ENCODE measurements around the gene SLIT3.
"Not testable (repeated sequence)": the region's sequence is repeated elsewhere in the genome, so short reads cannot be mapped to it uniquely, and the experiment has no call there.

The SLIT3 gene

DNA sequence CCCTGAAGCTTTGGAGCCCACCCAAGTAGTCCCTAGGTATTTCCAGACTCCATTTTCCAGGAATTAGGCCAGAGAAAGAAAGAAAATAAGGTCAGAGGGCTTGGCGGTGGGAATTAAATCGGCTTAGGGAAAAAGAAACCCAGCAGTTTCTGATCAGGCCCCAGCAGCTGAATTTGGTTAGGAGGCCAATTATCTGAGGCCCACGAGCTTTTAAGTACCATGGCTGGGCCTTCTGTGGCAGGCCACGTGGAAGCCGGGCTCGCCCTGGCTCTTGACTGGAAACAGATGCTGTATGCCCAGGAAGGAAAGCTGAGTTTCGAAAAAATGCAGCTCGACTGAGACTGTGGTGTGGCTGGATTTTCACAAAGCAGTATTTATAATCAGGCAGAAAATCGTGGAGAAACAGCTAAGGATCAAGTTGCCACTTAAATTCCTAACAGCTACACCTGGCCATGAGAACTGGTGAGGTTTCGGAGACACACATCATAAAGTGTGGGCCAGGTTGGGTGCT lies 646.7 kb downstream of the SLIT3 start:
- no peak for DNase-seq

DNA sequence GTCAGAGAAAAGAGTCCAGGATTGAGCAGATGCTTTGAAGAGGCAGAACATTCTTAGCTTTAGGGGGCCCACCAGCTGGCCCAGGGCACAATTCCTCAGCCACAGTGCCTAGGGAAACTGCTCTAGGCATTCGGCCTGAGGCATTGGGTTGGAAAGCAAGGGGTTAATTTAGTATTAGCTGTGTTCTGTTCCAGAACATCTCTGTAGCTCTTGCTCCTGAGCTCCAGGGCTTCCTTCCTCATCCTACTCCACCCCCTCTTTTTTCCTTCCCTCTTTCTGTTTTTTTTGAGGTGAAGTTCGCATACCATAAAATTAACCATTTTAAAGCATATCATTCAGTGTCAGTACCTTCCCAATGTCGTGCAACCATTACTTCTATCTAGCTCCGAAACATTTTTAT lies 647.3 kb downstream of the SLIT3 start:
- no peak for DNase-seq

DNA sequence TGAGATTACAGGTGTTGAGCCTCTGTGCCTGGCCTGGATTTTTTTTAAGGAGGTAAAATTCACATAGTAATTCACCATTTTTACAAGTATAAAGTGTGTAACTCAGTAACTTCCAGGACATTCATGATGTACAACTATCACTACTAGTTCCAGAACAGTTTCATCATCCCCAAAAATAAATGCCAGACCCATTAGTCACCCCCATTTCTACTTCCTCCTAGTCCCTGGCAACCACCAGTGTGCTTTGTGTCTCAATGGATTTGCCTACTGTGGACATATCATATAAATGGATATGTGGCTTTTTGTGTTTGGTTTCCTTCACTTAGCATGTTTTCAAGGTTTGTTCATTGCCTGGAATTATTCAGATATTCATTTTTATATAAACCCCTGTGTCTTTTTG lies 649.3 kb downstream of the SLIT3 start:
- no peak for DNase-seq

- DNase-seq = no peak
These were observed 651.6 kb downstream of the SLIT3 start for GRCh38 chr5:168649306-168649705.

DNA sequence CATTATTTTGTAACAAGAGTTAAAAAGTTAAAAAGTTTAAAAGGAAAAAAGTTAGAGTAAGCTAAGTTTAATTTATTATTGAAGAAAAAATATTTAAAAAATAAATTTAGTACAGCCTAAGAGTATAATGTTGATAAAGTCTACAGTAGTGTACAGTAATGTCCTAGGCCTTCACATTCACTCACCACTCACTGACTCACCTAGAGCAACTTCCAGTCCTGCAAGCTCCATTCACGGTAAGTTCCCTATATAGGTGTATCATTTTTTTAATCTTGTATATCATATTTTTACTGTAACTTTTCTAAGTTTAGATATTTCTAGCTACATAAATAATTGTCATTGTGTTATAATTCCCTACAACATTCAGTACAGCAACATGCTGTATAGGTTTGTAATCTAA lies 652.4 kb downstream of the SLIT3 start:
- no peak for DNase-seq

GRCh38 chr5:168648016-168648415 lies 652.9 kb downstream of the SLIT3 start:
- no peak for DNase-seq

GRCh38 chr5:168647083-168647482 lies 653.9 kb downstream of the SLIT3 start:
- DNase-seq = no peak

GRCh38 chr5:168646335-168646734 lies 654.6 kb downstream of the SLIT3 start:
- no peak for DNase-seq

DNA sequence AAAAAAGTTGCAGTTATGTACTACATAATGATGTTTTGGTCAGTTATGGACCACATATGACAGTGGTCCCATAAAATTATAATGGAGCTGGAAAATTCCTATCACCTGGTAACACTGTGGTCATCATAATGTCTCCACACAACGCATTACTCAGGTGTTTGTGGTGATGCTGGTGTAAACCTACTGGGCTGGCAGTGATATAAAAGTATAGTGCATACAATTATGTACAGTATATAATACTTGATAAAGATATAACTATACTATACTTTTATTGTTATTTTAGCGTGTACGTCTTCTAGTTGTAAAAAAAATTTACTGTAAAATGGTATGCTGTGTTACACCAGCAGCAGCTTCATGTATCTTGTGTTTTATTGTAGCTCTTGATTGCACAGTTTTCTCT lies 655.7 kb downstream of the SLIT3 start:
- no peak for DNase-seq

DNA sequence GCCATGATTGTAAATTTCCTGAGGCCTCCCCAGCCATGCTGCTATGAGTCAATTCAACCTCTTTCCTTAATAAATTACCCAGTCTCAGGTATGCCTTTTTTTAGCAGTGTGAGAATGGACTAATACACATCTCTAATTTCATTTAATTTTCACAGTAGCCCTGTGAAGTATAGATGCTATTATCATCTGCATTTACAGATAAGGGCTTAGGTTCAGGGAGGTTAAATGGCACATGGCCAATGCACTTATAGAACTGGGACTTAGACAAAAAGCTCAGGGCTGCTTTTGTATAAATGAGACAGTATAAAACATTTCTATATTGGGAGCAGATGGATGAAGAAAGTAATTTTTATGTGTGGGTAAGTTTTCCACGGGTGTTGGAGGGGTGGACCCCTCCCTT lies 658.9 kb downstream of the SLIT3 start:
- no peak for DNase-seq

DNA sequence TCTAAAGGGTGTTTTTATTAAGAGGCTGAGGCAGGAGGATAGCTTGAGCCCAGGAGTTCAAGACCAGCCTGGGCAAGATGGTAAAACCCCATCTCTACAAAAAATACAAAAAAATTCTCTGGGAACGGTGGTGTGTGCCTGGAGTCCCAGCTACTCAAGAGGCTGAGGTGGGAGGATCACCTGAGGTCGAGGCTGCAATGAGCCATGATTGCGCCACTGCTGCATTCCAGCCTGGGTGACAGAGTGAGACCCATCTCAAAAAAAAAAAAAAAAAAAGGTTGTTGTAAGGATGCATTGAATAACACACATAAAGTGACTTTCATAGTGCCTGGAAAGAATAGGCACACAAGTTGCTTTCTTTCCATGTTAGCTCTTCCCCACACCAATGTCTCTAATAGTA lies 662.1 kb downstream of the SLIT3 start:
- not testable (repeated sequence) for DNase-seq

GRCh38 chr5:168637793-168638192 lies 663.1 kb downstream of the SLIT3 start:
- DNase-seq = no peak

GRCh38 chr5:168637281-168637680 lies 663.7 kb downstream of the SLIT3 start:
- DNase-seq = no peak

DNA sequence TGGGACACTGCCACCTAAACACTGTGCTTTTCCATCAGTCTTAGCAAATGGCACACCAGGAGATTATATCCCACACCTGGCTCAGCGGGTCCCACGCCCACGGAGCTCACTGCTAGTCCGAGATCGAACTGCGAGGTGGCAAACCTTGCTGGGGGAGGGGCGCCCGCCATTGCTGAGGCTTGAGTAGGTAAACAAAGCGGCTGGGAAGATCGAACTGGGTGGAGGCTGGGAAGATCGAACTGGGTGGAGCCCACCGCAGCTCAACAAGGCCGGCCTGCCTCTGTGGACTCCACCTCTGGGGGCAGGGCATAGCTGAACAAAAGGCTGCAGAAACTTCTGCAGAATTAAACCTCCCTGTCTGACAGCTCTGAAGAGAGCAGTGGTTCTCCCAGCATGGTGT lies 670.0 kb downstream of the SLIT3 start:
- DNase-seq = not testable (repeated sequence)

GRCh38 chr5:168624850-168625364 lies 676.0 kb downstream of the SLIT3 start:
- DNase-seq = no peak

DNA sequence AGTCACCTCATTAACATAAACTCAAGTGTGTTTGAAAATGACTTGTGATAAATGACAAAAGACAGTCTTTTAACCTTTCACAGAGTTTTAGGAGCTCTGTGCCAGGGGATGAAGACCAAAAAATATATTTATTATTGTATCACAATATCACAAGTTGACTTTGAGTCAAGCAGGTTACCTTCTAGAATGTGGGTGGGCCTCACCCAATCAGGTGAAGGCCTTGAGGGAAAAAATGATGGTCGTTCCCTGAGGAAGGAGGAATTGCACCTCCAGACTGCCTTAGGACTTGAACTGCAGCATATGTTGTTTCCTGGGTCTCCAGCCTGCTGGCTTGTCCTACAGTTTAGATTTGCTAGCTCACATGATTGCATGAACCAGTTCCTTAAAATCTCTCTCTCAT lies 680.1 kb downstream of the SLIT3 start:
- no peak for DNase-seq

DNA sequence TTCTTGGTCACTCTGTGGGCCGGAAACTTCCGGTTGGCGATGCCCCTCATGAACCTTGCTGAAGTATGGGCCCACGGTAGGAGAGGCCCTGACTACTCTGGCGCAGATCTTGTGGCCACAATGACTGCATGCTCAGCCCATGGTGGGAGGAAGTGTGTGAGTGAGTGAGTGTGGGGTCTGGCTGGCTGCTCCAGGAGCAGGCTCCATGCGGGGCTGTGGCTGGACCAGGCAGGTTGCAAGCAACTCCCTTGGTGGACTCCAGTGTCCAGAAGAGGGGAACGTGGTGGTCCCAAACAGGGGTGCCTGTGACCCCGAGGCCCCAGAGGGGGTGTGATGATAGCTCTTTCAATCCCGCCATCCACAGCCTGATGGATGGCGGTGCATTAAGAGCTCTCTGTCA lies 686.3 kb downstream of the SLIT3 start:
- DNase-seq = no peak

- no peak for DNase-seq
These were observed 686.9 kb downstream of the SLIT3 start for GRCh38 chr5:168613996-168614395.

DNA sequence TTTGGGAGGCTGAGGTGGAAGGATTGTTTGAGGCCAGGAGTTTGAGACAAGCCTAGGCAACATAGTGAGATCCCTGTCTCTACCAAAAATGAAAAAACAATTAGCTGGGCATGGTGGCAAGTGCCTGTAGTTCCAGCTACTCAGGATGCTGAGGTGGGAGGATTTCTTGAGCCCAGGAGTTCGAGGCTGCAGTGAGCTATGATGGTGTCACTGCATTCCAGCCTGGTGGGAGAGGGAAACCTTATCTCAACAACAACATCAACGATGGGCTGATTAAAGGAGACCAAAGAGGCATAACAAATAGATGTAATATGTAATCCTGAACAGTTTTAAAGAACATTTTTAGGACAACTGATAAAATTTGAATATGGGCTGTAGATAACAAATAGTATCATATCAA lies 687.5 kb downstream of the SLIT3 start:
- DNase-seq = no peak

GRCh38 chr5:168612996-168613395 lies 687.9 kb downstream of the SLIT3 start:
- DNase-seq = no peak

DNA sequence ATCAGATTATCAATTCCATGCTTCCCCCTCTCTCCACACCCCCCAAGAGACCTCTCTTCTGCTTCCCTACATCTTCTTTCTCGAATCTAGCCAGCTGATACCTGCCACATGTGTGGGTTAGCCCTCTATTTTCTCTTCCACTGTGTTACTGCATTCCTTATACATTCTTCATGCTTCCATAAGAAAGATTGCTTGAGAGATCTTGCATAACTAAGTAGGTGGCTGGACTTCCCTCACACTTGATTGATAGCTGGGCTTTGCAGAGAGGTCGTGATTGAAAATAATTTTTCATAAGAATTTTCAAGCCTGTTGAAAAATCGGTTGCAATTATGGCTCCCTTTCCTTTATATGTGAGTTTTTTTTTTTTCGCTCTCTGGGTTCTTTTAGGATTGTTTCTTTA lies 688.8 kb downstream of the SLIT3 start:
- DNase-seq = no peak
